ENCODE data around the gene NDUFC1. TPM values are rescaled to one million over a fixed set of nuclear protein-coding genes. Genes with fewer than 3 reads are reported as not detected.

The NDUFC1 gene
- total RNA-seq, 4 donors from 2014 or later = 45.7 to 52.8 (median 50.8) TPM

DNA sequence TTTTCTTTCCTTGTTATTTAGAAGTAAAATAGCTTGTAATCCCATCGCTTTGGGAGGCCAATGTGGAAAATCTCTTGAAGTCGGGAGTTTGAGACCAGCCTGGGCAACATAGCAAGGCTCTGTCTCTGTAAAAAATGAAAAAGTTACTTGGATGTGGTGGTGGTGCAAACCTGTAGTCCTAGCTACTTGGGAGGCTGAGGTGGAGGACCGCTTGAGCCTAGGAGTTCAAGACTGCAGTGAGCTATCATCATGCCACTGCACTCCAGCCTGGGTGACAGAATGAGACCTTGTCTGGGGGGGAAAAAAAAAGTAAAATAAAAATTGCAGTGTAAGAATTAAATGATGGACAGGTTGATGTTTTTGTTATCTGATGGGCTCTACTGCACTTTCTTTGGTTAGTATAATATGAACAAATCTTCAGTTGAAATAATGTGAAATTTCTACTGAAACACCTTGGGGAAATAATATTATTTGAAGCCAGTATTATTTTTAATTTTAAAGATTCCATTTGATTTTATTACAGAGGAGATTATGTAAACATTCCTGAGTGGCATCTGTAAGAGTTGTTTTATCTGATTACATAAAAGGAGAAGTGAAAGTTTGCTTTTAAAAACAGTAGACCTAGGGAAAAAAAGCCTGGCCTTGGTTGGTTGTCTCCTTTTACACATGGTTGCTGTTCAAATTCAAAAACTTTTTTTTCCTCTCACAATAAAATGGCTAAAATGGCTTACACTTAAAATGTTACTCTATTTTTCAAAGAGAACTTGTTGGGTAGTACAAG, 10.5 kb upstream of the NDUFC1 start:
- Histone ChIP-seq H3K9me3 (no peaks in the 10 kb centered on the region), H3K27ac (replicated peaks in 1 of 4) (no peak overlapping the region), H3K4me3 (no peak overlapping the region), H3K4me1 (peaks cover 1 to 64% (median 48%) of the 10 kb centered on the region in 4 donors), H3K27me3 (no peaks in the 10 kb centered on the region), H3K36me3 (no peaks in the 10 kb centered on the region)
- no peak for TF ChIP-seq POLR2AphosphoS5 (IDR thresholded peaks at IDR 0.05)
- TF ChIP-seq POLR2A (IDR thresholded peaks at IDR 0.05; ENCODE audit: low read depth) = no peak
- TF ChIP-seq, protein P1, sequence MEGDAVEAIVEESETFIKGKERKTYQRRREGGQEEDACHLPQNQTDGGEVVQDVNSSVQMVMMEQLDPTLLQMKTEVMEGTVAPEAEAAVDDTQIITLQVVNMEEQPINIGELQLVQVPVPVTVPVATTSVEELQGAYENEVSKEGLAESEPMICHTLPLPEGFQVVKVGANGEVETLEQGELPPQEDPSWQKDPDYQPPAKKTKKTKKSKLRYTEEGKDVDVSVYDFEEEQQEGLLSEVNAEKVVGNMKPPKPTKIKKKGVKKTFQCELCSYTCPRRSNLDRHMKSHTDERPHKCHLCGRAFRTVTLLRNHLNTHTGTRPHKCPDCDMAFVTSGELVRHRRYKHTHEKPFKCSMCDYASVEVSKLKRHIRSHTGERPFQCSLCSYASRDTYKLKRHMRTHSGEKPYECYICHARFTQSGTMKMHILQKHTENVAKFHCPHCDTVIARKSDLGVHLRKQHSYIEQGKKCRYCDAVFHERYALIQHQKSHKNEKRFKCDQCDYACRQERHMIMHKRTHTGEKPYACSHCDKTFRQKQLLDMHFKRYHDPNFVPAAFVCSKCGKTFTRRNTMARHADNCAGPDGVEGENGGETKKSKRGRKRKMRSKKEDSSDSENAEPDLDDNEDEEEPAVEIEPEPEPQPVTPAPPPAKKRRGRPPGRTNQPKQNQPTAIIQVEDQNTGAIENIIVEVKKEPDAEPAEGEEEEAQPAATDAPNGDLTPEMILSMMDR (IDR thresholded peaks at IDR 0.05) = no peak
- no peak for TF ChIP-seq EP300 (IDR thresholded peaks at IDR 0.05)
- 96% methylated on average over 3 of the region's 3 CpGs for WGBS
- intact Hi-C loops (cut with DNase I) = no loop called here
- DNase-seq (ENCODE audit: extremely low spot score) = no peak

DNA sequence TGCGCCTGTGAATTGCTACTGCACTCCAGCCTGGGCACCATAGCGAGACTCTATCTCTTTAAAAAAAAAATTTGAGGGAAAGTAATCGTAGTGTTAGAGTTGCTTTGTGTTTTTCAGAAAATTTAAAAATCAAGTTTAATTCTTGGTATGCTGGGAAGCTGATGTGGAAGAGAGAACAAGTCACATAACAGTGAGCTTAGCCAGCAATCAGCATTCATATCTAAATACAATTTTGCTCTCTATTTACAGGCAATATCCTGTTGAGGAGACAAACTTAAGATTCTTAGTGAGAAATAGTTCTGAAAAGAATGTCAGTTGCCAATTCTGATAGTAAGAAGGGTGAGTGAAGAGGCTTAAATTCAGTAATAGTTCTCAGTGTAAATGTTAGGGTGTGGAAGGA, 9.6 kb upstream of the NDUFC1 start:
- no peak for DNase-seq (ENCODE audit: extremely low spot score)
- no peaks in the 10 kb centered on the region for H3K27me3 ChIP-seq
- H3K9me3 ChIP-seq = no peaks in the 10 kb centered on the region
- peaks cover 7 to 68% (median 49%) of the 10 kb centered on the region in 4 donors for H3K4me1 ChIP-seq
- H3K4me3 ChIP-seq = no peak overlapping the region
- H3K27ac ChIP-seq (replicated peaks in 1 of 4) = no peak overlapping the region
- TF ChIP-seq, protein P1 (IDR thresholded peaks at IDR 0.05) = no peak
- TF ChIP-seq POLR2AphosphoS5 (IDR thresholded peaks at IDR 0.05) (no peak), EP300 (IDR thresholded peaks at IDR 0.05) (no peak), POLR2A (IDR thresholded peaks at IDR 0.05; ENCODE audit: low read depth) (no peak)
- intact Hi-C loops (cut with DNase I) = no loop called here
- H3K36me3 ChIP-seq = no peaks in the 10 kb centered on the region
- WGBS = 75% methylated on average over 3 of the region's 3 CpGs

GRCh38 chr4:139304920-139305319, 2.6 kb upstream of the NDUFC1 start:
- WGBS = 100% methylated on average over 2 of the region's 2 CpGs
- H3K4me1 ChIP-seq = peaks cover 22 to 71% (median 52%) of the 10 kb centered on the region in 4 donors
- H3K36me3 ChIP-seq = peaks cover 0 to 8% (median 3%) of the 10 kb centered on the region in 4 donors
- TF ChIP-seq, protein P1 (IDR thresholded peaks at IDR 0.05) = no peak
- TF ChIP-seq POLR2A (IDR thresholded peaks at IDR 0.05; ENCODE audit: low read depth) (no peak), POLR2AphosphoS5 (IDR thresholded peaks at IDR 0.05) (no peak), EP300 (IDR thresholded peaks at IDR 0.05) (no peak)
- no peak for DNase-seq (ENCODE audit: extremely low spot score)
- H3K4me3 ChIP-seq = no peak overlapping the region
- intact Hi-C loops (cut with DNase I) = loop anchor here (5.0 kb wide), 1 partner anchor 288 kb away; the partner anchor contains the start of gene NOCT
- H3K9me3 ChIP-seq = no peaks in the 10 kb centered on the region
- no peaks in the 10 kb centered on the region for H3K27me3 ChIP-seq
- H3K27ac ChIP-seq (replicated peaks in 1 of 4) = peak overlapping the region in 1 of 4 donors; percentile 21

DNA sequence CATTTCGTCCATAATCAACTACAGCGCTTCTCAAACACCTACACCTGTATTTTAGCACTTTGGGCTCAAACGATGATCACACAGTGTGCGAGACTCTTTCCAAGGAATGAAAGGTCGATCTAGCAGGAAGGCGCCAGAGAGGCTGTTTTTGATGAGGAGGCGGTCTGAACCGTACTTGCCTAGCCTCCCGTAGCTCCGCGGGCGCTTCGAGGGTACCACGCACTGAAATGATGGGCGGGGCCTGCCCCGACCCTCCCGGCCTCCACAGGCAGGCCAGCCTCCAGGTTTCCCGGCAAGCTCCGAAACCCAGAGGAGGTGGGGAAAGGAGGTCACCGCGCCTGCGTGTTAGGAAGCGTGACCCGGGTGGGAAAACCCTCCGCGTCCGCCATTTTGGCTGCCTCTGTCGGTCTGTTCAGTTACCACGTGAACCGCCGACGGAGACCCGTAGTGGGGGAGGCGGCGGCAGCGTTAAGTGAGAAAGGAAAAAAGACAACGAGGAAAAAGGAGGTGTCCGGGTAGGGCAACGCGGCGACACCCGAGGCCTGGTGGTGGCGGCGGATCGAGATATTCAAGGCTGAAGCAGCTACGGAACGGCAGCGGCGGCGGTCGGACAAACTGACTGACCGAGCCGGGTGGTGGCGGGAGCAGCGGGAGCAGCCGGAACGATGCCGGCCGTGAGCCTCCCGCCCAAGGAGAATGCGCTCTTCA, 1.0 kb downstream of the NDUFC1 start, which contains the start of gene NAA15:
TSS of gene NAA15 (plus strand) at position 393 of the 708 bp plus-strand sequence. CDS start at position 666, 273 bp downstream.
- peak; percentile 99 for DNase-seq (ENCODE audit: extremely low spot score)
- Histone ChIP-seq H3K4me3 (peak within 1 kb of the TSS; percentile 82 to 99 (median 92)), H3K9me3 (no peaks in the 10 kb centered on the region), H3K36me3 (peaks cover 0 to 8% (median 3%) of the 10 kb centered on the region in 4 donors), H3K27me3 (no peaks in the 10 kb centered on the region), H3K4me1 (peaks cover 15 to 67% (median 53%) of the 10 kb centered on the region in 4 donors), H3K27ac (replicated peaks in 1 of 4) (peak within 1 kb of the TSS; percentile 88 to 97 (median 93))
- TF ChIP-seq, protein P1 (IDR thresholded peaks at IDR 0.05) = no peak
- TF ChIP-seq POLR2AphosphoS5 (IDR thresholded peaks at IDR 0.05) (peak; percentile 96 to 97), POLR2A (IDR thresholded peaks at IDR 0.05; ENCODE audit: low read depth) (peak; percentile 58), EP300 (IDR thresholded peaks at IDR 0.05) (no peak)
- intact Hi-C loops (cut with DNase I) = loop anchor here (5.0 kb wide), 1 partner anchor 284 kb away; the partner anchor contains the start of gene NOCT
- under 1% methylated on average over 61 of the region's 61 CpGs for WGBS

Data from esophagus muscularis mucosa (tissue), 4 donors.